ENCODE data around the gene TRIM34. TPM values are rescaled to one million over a fixed set of nuclear protein-coding genes. Genes with fewer than 3 reads are reported as not detected.

Gene TRIM34
- total and polyA plus RNA-seq, 2 of the 8 experiments (the other 6 are each of a cell fraction or from before 2014, with no cell fraction given), result 0.76 to 5.8 TPM

DNA sequence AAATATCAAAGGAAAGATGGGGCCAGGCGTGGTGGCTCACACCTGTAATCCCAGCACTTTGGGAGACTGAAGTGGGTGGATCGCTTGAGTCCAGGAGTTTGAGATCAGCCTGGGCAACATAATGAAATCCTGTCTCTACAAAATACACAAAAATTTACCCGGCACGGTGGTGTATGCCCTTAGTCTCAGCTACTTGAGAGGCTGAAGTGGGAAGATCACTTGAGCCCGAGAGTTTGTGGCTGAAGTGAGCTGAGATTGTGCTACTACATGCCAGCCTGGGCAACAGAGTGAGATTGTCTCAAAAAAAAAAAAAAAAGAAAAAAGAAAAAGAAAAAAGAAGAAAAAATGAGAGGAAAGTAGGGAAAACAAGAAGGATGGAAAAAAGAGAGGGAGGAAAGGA lies 32.2 kb upstream of the TRIM34 start:
- no peak overlapping the region for H4K5ac ChIP-seq (ENCODE audit: insufficient read length, low read depth, low read length)
- H3K4me2 ChIP-seq (ENCODE audit: insufficient read depth in 1 of 2, low read depth in 2 of 2, low read length in 2 of 2), result no peak overlapping the region
- H2BK5ac ChIP-seq (ENCODE audit: low read depth, low read length), result no peak overlapping the region
- H3K9ac ChIP-seq (replicated peaks in 1 of 4; ENCODE audit: extremely low read depth in 1 of 4, low read depth in 3 of 4, low read length in 3 of 4), result no peak overlapping the region
- H2BK20ac ChIP-seq (ENCODE audit: low read length), result no peak overlapping the region
- POLR2A ChIA-PET (ENCODE audit: partially characterized antibody), result no interaction called here
- no peak overlapping the region for H2AK5ac ChIP-seq (ENCODE audit: low read depth, low read length)
- CTCF ChIA-PET (ENCODE audit: partially characterized antibody), result interaction anchor here (1.6 kb wide), 1 partner anchor 8 kb away, joined by 4 read pairs; no protein-coding TSS in a partner anchor
- H4K8ac ChIP-seq (ENCODE audit: extremely low read depth, insufficient read depth, low read length), result no peak overlapping the region
- H3K14ac ChIP-seq (ENCODE audit: insufficient read length), result no peak overlapping the region
- no peak overlapping the region for H3K56ac ChIP-seq (replicated peaks; ENCODE audit: insufficient read length, low read depth, low read length)
- DNase-seq (ENCODE audit: low read depth in 1 of 2, low spot score in 2 of 2) (no peak), FAIRE-seq (no peak)
- H2BK120ac ChIP-seq (replicated peaks; ENCODE audit: low read depth, low read length), result no peak overlapping the region
- no peak overlapping the region for H3K4me3 ChIP-seq (ENCODE audit: extremely low read depth in 1 of 4, insufficient read depth in 2 of 4, low read depth in 3 of 4, low read length in 4 of 4)
- no peak overlapping the region for H3K18ac ChIP-seq (ENCODE audit: extremely low read depth, low read length)
- peaks cover 0 to 10% (median 2%) of the 10 kb centered on the region in 4 experiments; a peak in 3 of 7 replicates for H3K4me1 ChIP-seq (replicated peaks in 1 of 4; ENCODE audit: control insufficient read depth in 3 of 4, insufficient read depth in 4 of 4, low read length in 3 of 4)
- H3K27ac ChIP-seq (ENCODE audit: low read depth, low read length), result no peak overlapping the region
- H3K27me3 ChIP-seq (replicated peaks in 1 of 4; ENCODE audit: control insufficient read depth in 3 of 4, extremely low read depth in 1 of 4, insufficient read depth in 3 of 4, low read length in 3 of 4), result no peaks in the 10 kb centered on the region; a peak in 1 of 7 replicates
- peaks cover 0 to 2% of the 10 kb centered on the region in 2 experiments for H4K20me1 ChIP-seq (replicated peaks in 1 of 2; ENCODE audit: control insufficient read depth in 1 of 2, insufficient read depth in 2 of 2, low read length in 2 of 2)
- H3K79me1 ChIP-seq (ENCODE audit: low read depth, low read length), result no peaks in the 10 kb centered on the region
- H2AFZ ChIP-seq (ENCODE audit: low read length), result no peak overlapping the region
- 90% methylated on average over 5 of the region's 5 CpGs; no CpG with 5 or more reads in 1 of the 2 experiments for WGBS, 2 experiments (ENCODE audit: extremely low coverage in 1 of 2, insufficient coverage in 1 of 2, insufficient read length in 1 of 2, insufficient replicate concordance in 2 of 2, low coverage in 1 of 2, low lambda C conversion rate in 2 of 2, missing lambda C conversion rate in 1 of 2)
- H3K23ac ChIP-seq (ENCODE audit: insufficient read length), result no peak overlapping the region
- H4K91ac ChIP-seq (replicated peaks; ENCODE audit: insufficient read length, low read length), result no peak overlapping the region
- H3K36me3 ChIP-seq (ENCODE audit: control insufficient read depth in 2 of 4, insufficient read depth in 4 of 4, low read length in 3 of 4), result no peaks in the 10 kb centered on the region
- H3K9me3 ChIP-seq (ENCODE audit: insufficient read depth in 2 of 2, low read depth in 1 of 2, low read length in 1 of 2), result peaks cover 0 to 8% of the 10 kb centered on the region in 2 experiments; a peak in 1 of 4 replicates
- H3K79me2 ChIP-seq (ENCODE audit: control insufficient read depth in 1 of 2, insufficient read depth in 2 of 2, low read length in 2 of 2), result peaks cover 0 to 5% of the 10 kb centered on the region in 2 experiments; a peak in 1 of 4 replicates
- no peak overlapping the region for H2BK12ac ChIP-seq (ENCODE audit: low read depth, low read length)
- no peak overlapping the region for H3K4ac ChIP-seq (replicated peaks; ENCODE audit: insufficient read length, low read depth, low read length)
- H2BK15ac ChIP-seq (ENCODE audit: low read length), result no peak overlapping the region
- H3K23me2 ChIP-seq (ENCODE audit: low read depth, low read length), result peaks cover 8% of the 10 kb centered on the region; the same call in 1 of the 2 replicates
- TF ChIP-seq RAD21 (IDR thresholded peaks at IDR 0.05 in 1 of 2, conservative IDR thresholded peaks at IDR 0.05 in 1 of 2; ENCODE audit: low read depth in 2 of 2, low read length in 2 of 2), result no peak
- no peak for TF ChIP-seq RNF2 (IDR thresholded peaks at IDR 0.05; ENCODE audit: borderline replicate concordance, low read depth, low read length, missing control alignments, poor library complexity, severe bottlenecking)
- no peak for TF ChIP-seq TCF12 (IDR thresholded peaks at IDR 0.05; ENCODE audit: low read depth, low read length)
- no peak for TF ChIP-seq SIRT6 (IDR thresholded peaks at IDR 0.05; ENCODE audit: low read length)
- TF ChIP-seq TEAD4 (IDR thresholded peaks at IDR 0.05; ENCODE audit: low read depth, low read length), result no peak
- no peak for TF ChIP-seq KDM1A (IDR thresholded peaks at IDR 0.05; ENCODE audit: borderline replicate concordance, low read length)
- no peak for TF ChIP-seq CTBP2 (IDR thresholded peaks at IDR 0.05; ENCODE audit: borderline replicate concordance, insufficient read depth, insufficient read length, low read length)
- TF ChIP-seq SIN3A (conservative IDR thresholded peaks at IDR 0.05 in 1 of 2, IDR thresholded peaks at IDR 0.05 in 1 of 2; ENCODE audit: low read depth in 1 of 2, low read length in 2 of 2), result no peak
- no peak for TF ChIP-seq CEBPB (IDR thresholded peaks at IDR 0.05; ENCODE audit: low read depth, low read length)
- TF ChIP-seq PHF8 (conservative IDR thresholded peaks at IDR 0.05; ENCODE audit: low read depth, low read length), result no peak
- no peak for TF ChIP-seq MAX (IDR thresholded peaks at IDR 0.05)
- no peak for TF ChIP-seq TAF1 (IDR thresholded peaks at IDR 0.05; ENCODE audit: low read depth, low read length)
- no peak for TF ChIP-seq SP2 (IDR thresholded peaks at IDR 0.05; ENCODE audit: low read length)
